ENCODE data around the gene ROBO3.

The ROBO3 gene

DNA sequence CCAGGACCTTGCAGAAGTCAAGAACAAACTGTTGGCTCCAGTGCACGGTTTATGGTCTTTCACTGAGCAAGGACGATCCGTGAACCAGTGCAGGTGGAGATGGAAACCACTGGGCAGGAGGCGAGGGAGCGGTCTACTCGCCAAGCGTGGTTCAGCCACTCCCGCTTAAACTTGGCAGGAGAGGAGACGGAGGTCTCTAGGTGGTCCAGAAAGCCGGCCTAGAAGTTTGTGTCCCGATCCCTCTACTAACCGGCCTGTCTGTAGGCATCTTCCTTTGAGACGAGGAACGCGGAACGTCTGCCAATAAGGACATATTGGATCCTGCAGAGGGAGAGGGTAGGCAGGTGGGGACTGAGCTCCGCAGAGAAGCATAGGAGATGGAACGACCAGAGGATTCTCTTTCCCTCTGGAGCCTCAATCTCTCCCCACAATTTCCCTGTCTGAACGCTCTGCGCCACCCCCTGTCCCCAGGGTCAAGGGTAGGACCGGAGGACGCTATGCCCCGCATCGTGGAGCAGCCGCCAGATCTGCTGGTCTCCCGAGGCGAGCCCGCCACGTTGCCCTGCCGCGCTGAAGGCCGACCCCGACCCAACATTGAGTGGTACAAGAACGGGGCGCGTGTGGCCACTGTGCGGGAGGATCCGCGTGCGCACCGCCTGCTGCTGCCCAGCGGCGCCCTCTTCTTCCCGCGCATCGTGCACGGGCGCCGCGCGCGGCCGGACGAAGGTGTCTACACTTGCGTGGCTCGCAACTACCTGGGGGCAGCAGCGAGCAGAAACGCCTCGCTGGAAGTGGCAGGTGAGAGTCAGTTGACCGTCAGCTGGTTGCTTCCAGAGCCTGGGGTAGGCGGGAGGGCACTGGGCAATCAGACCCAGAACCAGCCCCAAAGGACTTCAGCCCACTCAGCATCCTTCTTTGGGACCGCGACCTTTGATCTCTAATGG lies 3.4 kb downstream of the ROBO3 start:
- no peak overlapping the region for H3K4me3 ChIP-seq (ENCODE audit: low read depth, low read length)
- TF ChIP-seq CTCF (IDR thresholded peaks at IDR 0.05; ENCODE audit: low read depth, low read length) = no peak
- DNase-seq (ENCODE audit: low read depth, low spot score) = no peak
- in situ Hi-C loops (cut with HindIII; ENCODE audit: low sequenced_read_pairs) = no loop called here

DNA sequence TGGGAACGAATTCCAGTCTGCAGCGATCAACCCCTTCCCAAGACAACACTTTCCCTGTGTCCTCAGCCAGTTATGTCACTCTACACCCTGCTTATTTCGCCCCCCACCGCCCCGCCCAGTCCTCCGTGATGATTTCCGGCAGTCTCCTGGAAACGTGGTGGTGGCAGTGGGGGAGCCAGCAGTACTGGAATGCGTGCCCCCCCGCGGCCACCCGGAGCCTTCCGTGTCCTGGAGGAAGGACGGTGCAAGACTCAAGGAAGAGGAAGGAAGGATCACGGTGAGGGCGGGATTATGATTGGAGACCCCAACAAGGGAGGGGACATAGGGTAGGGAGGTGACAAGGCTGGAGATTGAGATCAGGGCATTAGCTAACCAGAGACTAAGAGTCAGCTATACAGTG lies 4.1 kb downstream of the ROBO3 start:
- no peak overlapping the region for H3K4me3 ChIP-seq (ENCODE audit: low read depth, low read length)
- TF ChIP-seq CTCF (IDR thresholded peaks at IDR 0.05; ENCODE audit: low read depth, low read length) = no peak
- in situ Hi-C loops (cut with HindIII; ENCODE audit: low sequenced_read_pairs) = no loop called here
- no peak for DNase-seq (ENCODE audit: low read depth, low spot score)

DNA sequence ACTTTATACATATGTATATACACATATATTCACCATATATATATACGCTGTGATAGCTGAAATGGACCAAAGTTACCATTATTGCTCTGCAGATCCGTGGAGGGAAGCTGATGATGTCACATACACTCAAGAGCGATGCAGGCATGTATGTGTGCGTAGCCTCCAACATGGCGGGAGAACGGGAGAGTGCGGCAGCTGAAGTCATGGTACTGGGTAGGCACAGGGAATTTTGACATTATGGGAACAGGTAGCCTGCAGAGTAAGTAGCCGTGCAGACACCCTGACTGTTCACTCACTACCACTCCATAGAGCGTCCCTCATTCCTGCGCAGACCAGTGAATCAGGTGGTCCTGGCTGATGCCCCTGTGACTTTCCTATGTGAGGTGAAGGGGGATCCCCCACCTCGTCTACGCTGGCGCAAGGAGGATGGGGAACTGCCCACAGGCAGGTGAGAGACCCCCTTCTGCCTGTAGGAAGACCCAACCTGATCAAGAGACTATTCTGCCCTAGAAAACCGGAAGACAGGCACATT lies 4.7 kb downstream of the ROBO3 start:
- in situ Hi-C loops (cut with HindIII; ENCODE audit: low sequenced_read_pairs) = no loop called here
- no peak for DNase-seq (ENCODE audit: low read depth, low spot score)
- no peak overlapping the region for H3K4me3 ChIP-seq (ENCODE audit: low read depth, low read length)
- no peak for TF ChIP-seq CTCF (IDR thresholded peaks at IDR 0.05; ENCODE audit: low read depth, low read length)

GRCh38 chr11:124870430-124870829 lies 5.2 kb downstream of the ROBO3 start:
- DNase-seq (ENCODE audit: low read depth, low spot score) = no peak
- in situ Hi-C loops (cut with HindIII; ENCODE audit: low sequenced_read_pairs) = no loop called here
- TF ChIP-seq CTCF (IDR thresholded peaks at IDR 0.05; ENCODE audit: low read depth, low read length) = no peak
- H3K4me3 ChIP-seq (ENCODE audit: low read depth, low read length) = no peak overlapping the region

- H3K4me3 ChIP-seq (ENCODE audit: low read depth, low read length) = no peak overlapping the region
- in situ Hi-C loops (cut with HindIII; ENCODE audit: low sequenced_read_pairs) = no loop called here
Observed at GRCh38 chr11:124872280-124872679, 7.0 kb downstream of the ROBO3 start.

GRCh38 chr11:124872741-124873140 lies 7.5 kb downstream of the ROBO3 start:
- no peak overlapping the region for H3K4me3 ChIP-seq (ENCODE audit: low read depth, low read length)
- TF ChIP-seq CTCF (IDR thresholded peaks at IDR 0.05; ENCODE audit: low read depth, low read length) = no peak

More at GRCh38 chr11:124872280-124872679, 7.0 kb downstream of the ROBO3 start:
- TF ChIP-seq CTCF (IDR thresholded peaks at IDR 0.05; ENCODE audit: low read depth, low read length) = no peak
- DNase-seq (ENCODE audit: low read depth, low spot score) = no peak

More at GRCh38 chr11:124872741-124873140, 7.5 kb downstream of the ROBO3 start:
- no peak for DNase-seq (ENCODE audit: low read depth, low spot score)
- in situ Hi-C loops (cut with HindIII; ENCODE audit: low sequenced_read_pairs) = no loop called here

All from astrocyte of the spinal cord (primary cell).